B cell (primary cell): Measurements from ENCODE around the gene PLA2G3. TPM values are rescaled to one million over a fixed set of nuclear protein-coding genes. Genes with fewer than 3 reads are reported as not detected.
A peak's percentile ranks its signal among the peaks of the same experiment; 100 is the strongest.

Experiments used
- ATAC-seq: fragments of 200-7000 bp; cut with Tn5 transposase; one replicate; pipeline ENCODE4 v1.10.0; 2021; ENCODE audit warnings: low read depth, mild to moderate bottlenecking, moderate number of reproducible peaks, moderate library complexity
- CTCF ChIA-PET: fragments of 350-600 bp; sonication (Branson Sonifier 250); formaldehyde crosslinking; loops from one replicate; lab custom pipeline; 2021; ENCODE audit warnings: antibody characterized with exemption, inconsistent platforms; lab: Charles Lee
- POLR2A ChIA-PET: fragments of 350-600 bp; sonication (Branson Sonifier 250); formaldehyde crosslinking; loops from one replicate; lab custom pipeline; 2021; ENCODE audit warnings: antibody characterized with exemption; lab: Charles Lee
- DNase-seq: peaks from one replicate; pipeline ENCODE4 v3.0.0; 2013
- H2AFZ ChIP-seq: 2 replicates; pipeline ENCODE4 v1.6.1; 2012; ENCODE audit warnings: mild to moderate bottlenecking, low read depth, low read length; ENCODE audit not compliant: insufficient read depth, poor library complexity, severe bottlenecking
- H3K27ac ChIP-seq, 2 donors: 1 replicate in 1 of 2; 2 replicates in 1 of 2; pipeline ENCODE4 v1.5.1; 2012 to 2013; ENCODE audit warnings: low read length in 2 of 2, mild to moderate bottlenecking in 2 of 2, moderate library complexity in 1 of 2
- H3K27me3 ChIP-seq, 4 experiments: fragments of 200-600 bp in 1 of 4; sonication (generic) in 1 of 4; replicated peaks in 1 of 4; 1 replicate in 2 of 4; 2 replicates in 2 of 4; pipeline versions ENCODE4 v1.6.1 to v1.7.0; 2013 to 2016; ENCODE audit warnings: low read length in 3 of 4, mild to moderate bottlenecking in 2 of 4, mixed read lengths in 1 of 4, moderate library complexity in 1 of 4; ENCODE audit not compliant: insufficient read depth in 4 of 4, control insufficient read depth in 3 of 4; ENCODE audit errors: control extremely low read depth in 1 of 4
- H3K36me3 ChIP-seq, 2 experiments: replicated peaks in 1 of 2; 1 replicate in 1 of 2; 2 replicates in 1 of 2; pipeline versions ENCODE4 v1.6.1 to v1.7.1; 2013; ENCODE audit warnings: low read length in 1 of 2; ENCODE audit not compliant: insufficient read depth in 2 of 2, control insufficient read depth in 1 of 2; ENCODE audit errors: control extremely low read depth in 1 of 2, extremely low read depth in 1 of 2
- H3K4me1 ChIP-seq, 2 donors: fragments of 200-600 bp in 1 of 2; sonication (generic) in 1 of 2; 1 replicate in 1 of 2; 2 replicates in 1 of 2; pipeline versions ENCODE4 v1.5.1 to v1.6.1; 2013 to 2017; ENCODE audit warnings: low read length in 2 of 2; ENCODE audit not compliant: control insufficient read depth in 2 of 2, insufficient read depth in 2 of 2
- H3K4me2 ChIP-seq: replicated peaks from 2 replicates; pipeline ENCODE3; 2012; ENCODE audit warnings: mild to moderate bottlenecking, low read depth, low read length; ENCODE audit not compliant: poor library complexity, severe bottlenecking
- H3K4me3 ChIP-seq, 5 experiments: fragments of 200-600 bp in 1 of 5; sonication (generic) in 1 of 5; 1 replicate in 3 of 5; 2 replicates in 2 of 5; pipeline versions ENCODE4 v1.5.1 to v1.7.0; 2011 to 2016; ENCODE audit warnings: low read length in 4 of 5, mild to moderate bottlenecking in 4 of 5, low read depth in 2 of 5, control low read depth in 1 of 5, moderate library complexity in 1 of 5; ENCODE audit not compliant: insufficient read depth in 1 of 5; ENCODE audit errors: control extremely low read depth in 1 of 5, extremely low read depth in 1 of 5
- H3K79me2 ChIP-seq: fragments of 200-600 bp; sonication (generic); one replicate; pipeline ENCODE4 v1.6.0; 2016; ENCODE audit warnings: low read length; ENCODE audit not compliant: control insufficient read depth, insufficient read depth
- H3K9ac ChIP-seq: fragments of 200-600 bp; sonication (generic); 2 replicates; pipeline ENCODE4 v1.6.1; 2017; ENCODE audit warnings: mild to moderate bottlenecking, low read length, moderate library complexity
- H3K9me3 ChIP-seq, 3 donors: one replicate each; pipeline versions ENCODE4 v1.6.1 to v1.7.1; 2013; ENCODE audit warnings: low read length in 2 of 3; ENCODE audit not compliant: control insufficient read depth in 2 of 3, insufficient read depth in 1 of 3; ENCODE audit errors: control extremely low read depth in 1 of 3
- H4K20me1 ChIP-seq: 2 replicates; pipeline ENCODE4 v1.6.0; 2012; ENCODE audit warnings: mild to moderate bottlenecking, low read length; ENCODE audit not compliant: insufficient read depth, control insufficient read depth, poor library complexity, severe bottlenecking
- H3K27ac Mint-ChIP-seq: one replicate; pipeline ENCODE4 v1.8.0; 2021; ENCODE audit warnings: mixed read lengths
- H3K27me3 Mint-ChIP-seq: one replicate; pipeline ENCODE4 v1.8.0; 2021; ENCODE audit warnings: mixed read lengths
- H3K4me1 Mint-ChIP-seq: one replicate; pipeline ENCODE4 v1.8.0; 2021; ENCODE audit warnings: mixed read lengths
- H3K4me3 Mint-ChIP-seq: one replicate; pipeline ENCODE4 v1.8.0; 2021; ENCODE audit warnings: mixed read lengths
- H3K9me3 Mint-ChIP-seq: one replicate; pipeline ENCODE4 v1.8.0; 2022; ENCODE audit warnings: mixed read lengths; ENCODE audit not compliant: insufficient read depth
- CTCF ChIP-seq: fragments of 200-600 bp; IDR thresholded peaks from one replicate; pipeline ENCODE4 v1.8.0; 2022; ENCODE audit warnings: antibody characterized with exemption, mild to moderate bottlenecking
- EZH2 ChIP-seq: IDR thresholded peaks from 2 replicates; pipeline ENCODE4 v1.6.1; 2012; ENCODE audit warnings: borderline replicate concordance, low read depth, mild to moderate bottlenecking, moderate library complexity, low read length; ENCODE audit not compliant: insufficient read depth, poor library complexity, severe bottlenecking
- WGBS: methylation state at CpG from one replicate; pipeline ENCODE4 v1.1.5; 2013; ENCODE audit warnings: missing lambda C conversion rate; ENCODE audit not compliant: insufficient coverage; 5-methylcytosine and 5-hydroxymethylcytosine counted together
- intact Hi-C: fragments of 100-400 bp; cut with micrococcal nuclease; formaldehyde crosslinking; loops from one replicate; pipeline ENCODE4 v1.10.0; 2022
- polyA plus RNA-seq: library from polyadenylated mRNA; depleted of rRNA; stranded (reverse); fragments of >200 nt; gene quantifications from 2 replicates; pipeline ENCODE4 v1.2.3, GENCODE V29; 2012
- total RNA-seq, 2 donors: library from RNA; stranded (reverse); fragments of 120-200 nt in 1 of 2; gene quantifications; 1 replicate in 1 of 2; 2 replicates in 1 of 2; pipeline versions ENCODE4 v1.2.3 to v1.2.4, GENCODE V29; 2013 to 2022

Gene PLA2G3
- total and polyA plus RNA-seq, 2 donors (not counting 1 experiment from before 2014, with no cell fraction given), result not detected

GRCh38 chr22:31170971-31171370, 30.7 kb upstream of the PLA2G3 start:
- no peaks in the 10 kb centered on the region for H3K4me1 ChIP-seq
- ATAC-seq, result no peak
- H3K9me3 ChIP-seq, result no peaks in the 10 kb centered on the region
- ChIA-PET POLR2A (no interaction called here), CTCF (interaction anchor here (1.1 kb wide), 1 partner anchor 102 kb away, joined by 3 read pairs; no protein-coding TSS in a partner anchor)
- no peak overlapping the region for H3K4me3 ChIP-seq
- peaks cover 42% of the 10 kb centered on the region for H3K4me1 Mint-ChIP-seq
- no peak overlapping the region for H3K4me2 ChIP-seq
- no peaks in the 10 kb centered on the region for H3K27me3 Mint-ChIP-seq
- WGBS, result 100% methylated on average over 3 of the region's 4 CpGs
- no peaks in the 10 kb centered on the region for H3K9me3 Mint-ChIP-seq
- H3K4me3 Mint-ChIP-seq, result no peak overlapping the region
- H3K9ac ChIP-seq, result no peak overlapping the region
- H2AFZ ChIP-seq, result no peak overlapping the region
- TF ChIP-seq CTCF (no peak), EZH2 (no peak)
- intact Hi-C loops, result no loop called here
- no peak overlapping the region for H3K27ac Mint-ChIP-seq
- peaks cover 28% of the 10 kb centered on the region for H4K20me1 ChIP-seq
- peaks cover 94% of the 10 kb centered on the region for H3K79me2 ChIP-seq
- no peak for DNase-seq
- no peaks in the 10 kb centered on the region for H3K27me3 ChIP-seq
- H3K36me3 ChIP-seq, result peaks cover 0 to 12% of the 10 kb centered on the region in 2 experiments
- no peak overlapping the region for H3K27ac ChIP-seq

GRCh38 chr22:31162015-31162765, 21.9 kb upstream of the PLA2G3 start:
- H3K27me3 ChIP-seq, result no peaks in the 10 kb centered on the region
- peak overlapping the region; percentile 29 for H3K4me3 Mint-ChIP-seq
- intact Hi-C loops, result loop anchor here (5.0 kb wide), 2 partner anchors 130 to 590 kb away; partner anchors contain the start of genes DEPDC5, PIK3IP1 and PRR14L
- no peak for ATAC-seq
- peak overlapping the region in 1 of 2 donors; percentile 83 for H3K27ac ChIP-seq
- no peak for DNase-seq
- H3K9me3 Mint-ChIP-seq, result no peaks in the 10 kb centered on the region
- no peak overlapping the region for H2AFZ ChIP-seq
- H3K9me3 ChIP-seq, result no peaks in the 10 kb centered on the region
- H3K4me2 ChIP-seq, result no peak overlapping the region
- H4K20me1 ChIP-seq, result peaks cover 6% of the 10 kb centered on the region
- no peak overlapping the region for H3K4me3 ChIP-seq
- H3K4me1 Mint-ChIP-seq, result peaks cover 45% of the 10 kb centered on the region
- H3K4me1 ChIP-seq, result peaks cover 19 to 24% of the 10 kb centered on the region in 2 donors
- ChIA-PET CTCF (interaction anchor here (0.6 to 0.7 kb wide), 3 partner anchors 56 to 268 kb away, joined by 3 to 5 read pairs (median 4); no protein-coding TSS in a partner anchor), POLR2A (interaction anchor here (0.6 to 0.7 kb wide), 2 partner anchors 187 to 360 kb away, joined by 4 to 12 read pairs; no protein-coding TSS in a partner anchor)
- WGBS, result no CpG with 5 or more reads among the region's 5 CpGs
- H3K79me2 ChIP-seq, result peaks cover 45% of the 10 kb centered on the region
- peak overlapping the region; percentile 32 for H3K27ac Mint-ChIP-seq
- no peak overlapping the region for H3K9ac ChIP-seq
- no peak for TF ChIP-seq EZH2
- no peak for TF ChIP-seq CTCF
- H3K27me3 Mint-ChIP-seq, result no peaks in the 10 kb centered on the region
- H3K36me3 ChIP-seq, result peaks cover 0 to 5% of the 10 kb centered on the region in 2 experiments
